ENCODE data around the gene TBX4. TPM values are rescaled to one million over a fixed set of nuclear protein-coding genes. Genes with fewer than 3 reads are reported as not detected.

Gene TBX4
- total and polyA plus RNA-seq, 12 donors: 0.03 TPM; not detected in 11

GRCh38 chr17:61423967-61424649, 28.1 kb upstream of the TBX4 start:
- Histone ChIP-seq H3K27me3 (peaks cover 0 to 85% (median 73%) of the 10 kb centered on the region in 7 donors), H3K27ac (no peak overlapping the region), H3K9me3 (no peaks in the 10 kb centered on the region), H3K4me1 (no peaks in the 10 kb centered on the region), H3K36me3 (no peaks in the 10 kb centered on the region), H3K4me3 (no peak overlapping the region)
- WGBS, 2 donors: 81 to 86% methylated on average over 10 of the region's 10 CpGs
- no peak for ATAC-seq
- no peak for TF ChIP-seq CTCF (IDR thresholded peaks at IDR 0.05)
- no peak for DNase-seq
- intact Hi-C loops (cut with DNase I): loop anchor here in 1 of 10 donors (10.0 kb wide), 1 partner anchor 61 kb away; no protein-coding TSS in a partner anchor

- no peak overlapping the region for H3K27ac ChIP-seq
- 45 to 47% methylated on average over 11 of the region's 11 CpGs for WGBS, 2 donors
- no peak for ATAC-seq
- TF ChIP-seq CTCF (IDR thresholded peaks at IDR 0.05): no peak
- peaks cover 0 to 76% (median 55%) of the 10 kb centered on the region in 7 donors for H3K27me3 ChIP-seq
- no peaks in the 10 kb centered on the region for H3K36me3 ChIP-seq
- intact Hi-C loops (cut with DNase I): loop anchor here in 2 of 10 donors (5.0 to 10.0 kb wide), 2 partner anchors 59 to 426 kb away; no protein-coding TSS in a partner anchor
- H3K9me3 ChIP-seq: no peaks in the 10 kb centered on the region
- no peak overlapping the region for H3K4me3 ChIP-seq
- H3K4me1 ChIP-seq: no peaks in the 10 kb centered on the region
- DNase-seq: no peak
These were observed 26.3 kb upstream of the TBX4 start for GRCh38 chr17:61425682-61426481.

GRCh38 chr17:61426482-61427304, 25.5 kb upstream of the TBX4 start:
- Histone ChIP-seq H3K27ac (no peak overlapping the region), H3K4me3 (no peak overlapping the region), H3K27me3 (peaks cover 0 to 68% (median 49%) of the 10 kb centered on the region in 7 donors), H3K4me1 (no peaks in the 10 kb centered on the region), H3K36me3 (no peaks in the 10 kb centered on the region), H3K9me3 (no peaks in the 10 kb centered on the region)
- DNase-seq: no peak
- 82 to 86% methylated on average over 10 of the region's 10 CpGs for WGBS, 2 donors
- intact Hi-C loops (cut with DNase I): loop anchor here in 2 of 10 donors (5.0 to 10.0 kb wide), 2 partner anchors 58 to 426 kb away; no protein-coding TSS in a partner anchor
- no peak for TF ChIP-seq CTCF (IDR thresholded peaks at IDR 0.05)
- ATAC-seq: no peak

- Histone ChIP-seq H3K27me3 (peaks cover 0 to 59% (median 42%) of the 10 kb centered on the region in 7 donors), H3K36me3 (no peaks in the 10 kb centered on the region), H3K9me3 (no peaks in the 10 kb centered on the region), H3K4me3 (no peak overlapping the region), H3K4me1 (no peaks in the 10 kb centered on the region), H3K27ac (no peak overlapping the region)
- DNase-seq: no peak
- intact Hi-C loops (cut with DNase I): loop anchor here in 2 of 10 donors (5.0 to 10.0 kb wide), 2 partner anchors 57 to 425 kb away; no protein-coding TSS in a partner anchor
- TF ChIP-seq CTCF (IDR thresholded peaks at IDR 0.05): no peak
- no peak for ATAC-seq
These were observed 24.7 kb upstream of the TBX4 start for GRCh38 chr17:61427567-61427966.

All from heart right ventricle (tissue), 16 donors.